ENCODE results near the gene HSPB1. TPM values are rescaled to one million over a fixed set of nuclear protein-coding genes. Genes with fewer than 3 reads are reported as not detected.
"Not testable (repeated sequence)": the region's sequence is repeated elsewhere in the genome, so short reads cannot be mapped to it uniquely, and the experiment has no call there.

Gene HSPB1
- total RNA-seq = 32.3 and 35.0 TPM in 2 replicates

DNA sequence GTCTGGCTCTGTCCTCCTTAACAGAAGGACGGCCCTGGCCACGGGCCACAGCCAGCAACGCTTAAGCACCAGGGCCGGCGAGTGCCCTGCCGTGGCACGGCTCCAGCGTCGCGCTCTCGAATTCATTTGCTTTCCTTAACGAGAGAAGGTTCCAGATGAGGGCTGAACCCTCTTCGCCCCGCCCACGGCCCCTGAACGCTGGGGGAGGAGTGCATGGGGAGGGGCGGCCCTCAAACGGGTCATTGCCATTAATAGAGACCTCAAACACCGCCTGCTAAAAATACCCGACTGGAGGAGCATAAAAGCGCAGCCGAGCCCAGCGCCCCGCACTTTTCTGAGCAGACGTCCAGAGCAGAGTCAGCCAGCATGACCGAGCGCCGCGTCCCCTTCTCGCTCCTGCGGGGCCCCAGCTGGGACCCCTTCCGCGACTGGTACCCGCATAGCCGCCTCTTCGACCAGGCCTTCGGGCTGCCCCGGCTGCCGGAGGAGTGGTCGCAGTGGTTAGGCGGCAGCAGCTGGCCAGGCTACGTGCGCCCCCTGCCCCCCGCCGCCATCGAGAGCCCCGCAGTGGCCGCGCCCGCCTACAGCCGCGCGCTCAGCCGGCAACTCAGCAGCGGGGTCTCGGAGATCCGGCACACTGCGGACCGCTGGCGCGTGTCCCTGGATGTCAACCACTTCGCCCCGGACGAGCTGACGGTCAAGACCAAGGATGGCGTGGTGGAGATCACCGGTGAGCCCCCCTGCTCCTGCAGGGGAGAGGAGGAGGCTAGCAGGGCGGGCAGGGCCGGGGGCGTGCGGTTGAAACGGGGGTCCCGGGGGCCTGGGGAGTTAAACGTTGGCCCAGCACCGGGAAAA is at the start of gene HSPB1:
Gene HSPB1 (plus strand): TSS at position 327 of the 855 bp plus-strand sequence. CDS start 40 bp downstream, at position 367.
- intact Hi-C loops (cut with micrococcal nuclease) = loop anchor here (1.0 kb wide), 3 partner anchors 11 to 16 kb away; no protein-coding TSS in a partner anchor

DNA sequence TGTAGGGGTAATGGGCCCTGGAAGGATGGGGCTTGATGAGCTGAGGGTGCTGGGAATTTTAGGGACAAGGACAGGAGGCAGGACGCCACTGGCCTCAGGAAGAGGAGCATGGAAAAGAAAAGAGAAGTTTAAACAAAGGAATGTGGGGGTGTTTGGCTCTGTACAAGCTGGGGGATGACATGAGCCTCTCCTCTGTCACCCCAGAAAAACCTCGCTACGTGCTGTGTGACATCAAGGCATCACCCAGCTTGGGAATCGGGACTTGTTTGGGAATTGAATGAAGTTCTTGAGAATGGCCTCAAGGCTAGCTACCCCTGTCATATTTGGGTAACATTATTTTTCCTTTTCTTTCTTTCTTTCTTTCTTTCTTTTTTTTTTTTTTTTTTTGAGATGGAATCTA is 47.7 kb upstream of the HSPB1 start:
- intact Hi-C loops (cut with micrococcal nuclease) = no loop called here

DNA sequence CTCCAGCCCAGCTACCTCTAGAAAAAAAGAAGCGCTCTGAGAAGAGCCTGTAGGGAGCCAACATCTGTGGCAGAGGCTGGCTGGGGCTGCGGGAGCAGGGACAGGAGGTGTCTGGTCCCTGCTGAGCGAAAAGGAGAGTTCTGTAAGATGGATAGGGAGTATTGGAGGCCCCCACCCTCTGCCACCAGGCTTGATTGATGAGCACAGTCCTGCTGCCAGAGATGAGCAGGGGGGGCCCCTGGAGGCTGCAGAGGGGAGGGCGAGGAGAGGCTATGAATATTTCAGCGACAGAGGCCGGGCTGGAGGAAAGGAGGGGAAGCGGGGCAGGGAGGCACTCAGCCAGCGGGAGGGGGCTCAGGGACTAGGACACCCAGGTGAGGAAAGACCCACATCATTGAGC is 44.5 kb upstream of the HSPB1 start:
- intact Hi-C loops (cut with micrococcal nuclease) = no loop called here

DNA sequence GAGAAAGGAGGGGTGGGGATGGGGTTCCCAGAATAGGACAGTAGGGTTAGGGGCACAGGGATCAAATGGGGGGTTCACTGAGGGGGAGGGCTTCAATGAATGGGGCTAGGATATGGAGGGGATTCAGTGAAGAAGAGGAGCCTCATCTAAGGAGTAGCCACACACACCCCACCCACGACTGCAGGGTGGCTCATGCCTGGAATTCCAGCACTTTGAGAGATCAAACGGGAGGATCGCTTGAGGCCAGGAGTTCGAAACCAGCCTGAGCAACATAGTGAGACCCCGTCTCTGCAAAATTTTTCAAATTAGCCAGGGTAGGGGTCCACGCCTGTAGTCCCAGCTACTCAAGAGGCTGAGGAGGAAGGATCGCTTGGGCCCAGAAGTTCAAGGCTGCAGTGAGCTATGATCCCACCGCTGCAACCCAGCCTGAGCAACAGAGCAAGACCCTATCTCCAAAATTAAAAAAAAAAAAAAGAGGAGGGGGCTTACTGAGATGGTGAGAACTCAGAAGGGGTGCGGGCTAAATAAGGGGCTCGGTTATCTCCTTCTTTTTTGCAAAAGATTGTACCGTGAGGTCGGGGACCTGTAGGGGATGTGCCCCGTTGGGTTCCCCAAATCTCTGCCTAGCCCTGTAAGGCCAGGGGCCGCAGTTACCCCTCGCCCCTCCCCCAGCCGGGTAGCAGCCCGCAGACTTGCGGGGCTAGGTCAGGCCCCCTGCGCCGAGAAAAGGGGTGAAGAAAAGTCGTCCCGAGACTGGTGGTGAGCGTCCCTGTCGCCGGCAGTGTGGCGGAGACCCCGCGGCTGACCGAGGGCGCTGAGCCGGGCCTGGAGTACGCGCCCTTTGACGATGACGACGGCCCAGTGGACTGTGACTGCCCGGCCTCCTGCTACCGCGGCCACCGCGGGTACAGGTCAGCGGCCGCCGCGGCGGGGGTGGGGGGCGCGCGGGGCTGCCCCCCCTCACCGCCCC is 43.1 kb upstream of the HSPB1 start:
- intact Hi-C loops (cut with micrococcal nuclease) = loop anchor here (1.0 to 5.0 kb wide), 8 partner anchors 23 to 392 kb away; partner anchors contain the start of genes MDH2, STYXL1 and TMEM120A

DNA sequence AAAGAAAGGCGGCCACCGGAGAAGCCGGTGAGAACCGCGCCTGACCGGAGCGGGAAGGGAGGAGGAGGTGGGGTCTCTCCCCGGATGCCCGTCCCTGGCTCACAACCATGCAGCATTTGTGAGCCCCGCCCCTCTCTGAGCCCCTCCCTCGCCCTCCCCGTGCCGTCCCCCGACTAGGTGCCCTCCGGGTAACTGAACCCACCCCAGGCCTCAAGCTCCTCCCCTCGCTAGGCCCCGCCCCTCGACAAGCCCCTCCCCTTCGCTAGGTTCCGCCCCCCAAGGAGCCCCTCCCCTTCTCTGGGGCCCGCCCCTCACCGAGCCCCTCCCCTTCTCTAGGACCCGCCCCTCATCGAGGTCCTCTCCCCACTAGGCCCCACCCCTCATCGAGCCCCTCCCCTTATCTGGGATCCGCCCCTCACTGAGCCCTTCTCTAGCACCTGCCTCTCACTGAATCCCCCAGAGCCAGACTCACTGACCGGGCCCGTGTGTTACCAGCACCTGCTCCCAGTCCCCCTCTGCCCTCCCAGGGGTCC is 42.2 kb upstream of the HSPB1 start:
- intact Hi-C loops (cut with micrococcal nuclease) = loop anchor here (1.0 to 5.0 kb wide), 8 partner anchors 22 to 393 kb away; partner anchors contain the start of genes MDH2, STYXL1 and TMEM120A

DNA sequence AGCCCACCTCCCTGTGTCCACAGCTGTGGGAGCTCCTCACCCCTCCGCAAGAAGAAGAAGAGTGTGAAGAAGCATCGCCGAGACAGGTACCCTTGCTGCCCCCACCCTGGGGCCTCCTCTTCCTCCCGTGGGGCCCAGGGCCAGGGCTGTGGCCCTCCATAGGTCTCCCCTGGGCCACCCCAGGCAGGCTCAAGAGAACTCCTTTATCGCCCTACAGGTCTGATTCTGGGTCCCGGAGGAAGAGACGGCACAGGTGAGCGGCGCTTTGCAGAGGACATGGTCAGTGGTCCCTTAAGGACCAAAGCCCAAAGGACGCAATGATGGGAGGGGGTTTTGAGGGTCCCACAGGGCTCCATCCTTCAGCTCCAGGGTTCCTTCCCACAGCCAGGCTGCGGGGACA is 41.1 kb upstream of the HSPB1 start:
- intact Hi-C loops (cut with micrococcal nuclease) = loop anchor here (5.0 kb wide), 2 partner anchors 214 to 394 kb away; partner anchors contain the start of genes MDH2 and STYXL1

DNA sequence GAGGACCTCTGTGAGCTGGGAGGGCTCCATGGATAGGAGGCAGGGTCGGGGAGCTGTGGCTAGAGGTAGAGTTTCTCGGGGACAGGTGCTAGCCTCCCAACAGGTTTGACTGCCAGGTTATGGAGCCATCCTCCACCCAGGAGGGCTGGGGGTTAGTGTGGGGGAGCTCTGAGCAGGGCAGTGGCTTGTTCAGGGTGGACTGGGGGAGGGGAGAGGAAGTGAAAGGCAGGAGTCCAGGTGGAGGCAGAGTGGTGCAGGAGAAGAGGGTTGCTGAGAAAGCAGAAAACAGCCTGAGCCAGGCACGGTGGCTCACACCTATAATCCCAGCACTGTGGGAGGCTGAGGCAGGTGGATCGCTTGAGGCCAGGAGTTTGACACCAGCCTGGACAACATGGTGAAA is 40.5 kb upstream of the HSPB1 start:
- intact Hi-C loops (cut with micrococcal nuclease) = loop anchor here (5.0 kb wide), 2 partner anchors 215 to 395 kb away; partner anchors contain the start of genes MDH2 and STYXL1

DNA sequence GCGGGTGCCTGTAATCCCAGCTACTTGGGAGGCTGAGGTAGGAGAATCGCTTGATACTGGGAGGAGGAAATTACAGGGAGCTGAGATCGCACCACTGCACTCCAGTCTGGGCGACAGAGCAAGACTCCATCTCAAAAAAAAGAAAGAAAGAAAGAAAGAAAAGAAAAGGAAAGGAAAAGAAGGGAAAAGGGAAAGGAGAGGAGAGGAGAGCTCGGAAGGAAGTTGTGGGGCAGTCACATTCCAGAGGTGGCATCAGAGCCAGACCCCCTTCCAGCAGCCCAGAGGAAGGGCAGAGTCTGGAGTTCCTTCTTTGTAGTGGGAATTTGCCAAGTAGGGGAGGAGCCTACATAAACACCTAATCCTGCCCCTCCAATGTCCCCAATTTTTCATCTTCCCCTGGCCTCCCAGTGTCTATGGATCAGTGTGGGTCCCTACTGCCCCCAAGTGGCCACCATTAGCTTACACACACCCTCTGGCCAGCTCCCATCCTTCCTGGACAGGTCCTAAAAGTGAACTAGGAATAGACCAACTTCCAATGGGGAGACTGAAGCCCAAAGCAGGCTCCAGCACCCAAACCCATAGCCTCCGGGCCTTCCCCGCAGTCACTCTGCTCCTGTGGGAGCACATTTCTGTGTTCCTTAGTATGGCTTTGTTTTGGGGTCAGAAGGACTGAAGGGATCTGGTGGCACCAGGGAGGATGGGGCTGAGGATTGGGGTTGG is 39.6 kb upstream of the HSPB1 start:
- intact Hi-C loops (cut with micrococcal nuclease) = loop anchor here (1.0 to 5.0 kb wide), 4 partner anchors 51 to 396 kb away; partner anchors contain the start of genes MDH2 and STYXL1

DNA sequence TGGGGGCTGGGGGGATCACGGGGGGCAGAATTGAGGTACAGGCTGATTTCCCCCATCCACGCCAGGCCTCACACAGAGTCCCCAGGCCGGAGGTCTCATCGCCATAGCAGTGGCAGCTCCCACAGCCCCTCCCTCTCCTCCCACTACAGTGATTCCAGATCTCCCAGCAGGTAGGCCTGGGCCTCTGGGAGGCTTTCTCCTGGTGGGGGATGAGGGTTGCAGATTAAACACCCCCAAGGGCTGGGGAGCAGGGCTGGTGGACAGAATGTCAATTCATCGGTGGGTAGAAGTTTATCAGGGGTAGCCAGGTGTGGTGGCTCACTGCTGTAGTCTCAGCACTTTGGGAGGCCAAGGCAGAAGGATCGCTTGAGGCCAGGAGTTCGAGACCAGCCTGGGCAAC is 37.2 kb upstream of the HSPB1 start:
- intact Hi-C loops (cut with micrococcal nuclease) = no loop called here

DNA sequence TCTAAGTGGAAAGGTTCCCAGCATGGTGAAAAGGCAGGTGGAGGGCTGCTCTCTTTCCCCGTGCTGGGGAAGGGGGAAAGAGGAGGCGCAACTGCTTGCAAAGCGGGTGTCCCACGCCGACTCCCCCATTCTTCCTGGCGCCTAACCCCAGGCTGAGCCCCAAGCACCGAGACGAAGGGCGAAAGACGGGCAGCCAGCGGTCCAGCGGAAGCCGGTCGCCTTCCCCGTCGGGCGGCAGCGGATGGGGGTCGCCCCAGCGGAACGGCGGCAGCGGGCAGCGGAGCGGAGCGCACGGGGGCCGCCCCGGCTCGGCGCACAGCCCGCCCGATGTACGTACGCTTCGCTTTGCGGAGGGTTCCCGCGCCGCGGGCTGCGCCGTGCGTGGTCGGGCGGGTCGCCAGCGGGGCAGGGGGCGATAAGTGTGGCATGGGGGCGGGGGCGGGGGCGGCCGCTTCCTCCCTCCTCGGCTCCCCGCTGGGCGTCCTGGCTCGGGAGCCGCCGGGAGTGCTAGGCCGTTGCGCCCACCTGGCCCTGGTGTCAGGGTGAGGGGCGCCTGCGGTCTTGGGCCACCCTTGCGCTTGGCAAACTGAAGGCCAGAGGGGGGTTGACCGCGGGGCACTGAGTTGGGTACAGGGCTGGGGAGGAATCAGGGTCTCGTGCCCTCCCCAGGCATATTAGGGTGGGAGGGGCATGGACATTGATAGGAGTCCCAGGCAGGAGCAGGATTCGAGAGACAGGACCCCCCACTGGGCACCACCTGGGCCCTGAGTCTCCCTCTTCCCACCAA is 35.2 kb upstream of the HSPB1 start:
- intact Hi-C loops (cut with micrococcal nuclease) = no loop called here

DNA sequence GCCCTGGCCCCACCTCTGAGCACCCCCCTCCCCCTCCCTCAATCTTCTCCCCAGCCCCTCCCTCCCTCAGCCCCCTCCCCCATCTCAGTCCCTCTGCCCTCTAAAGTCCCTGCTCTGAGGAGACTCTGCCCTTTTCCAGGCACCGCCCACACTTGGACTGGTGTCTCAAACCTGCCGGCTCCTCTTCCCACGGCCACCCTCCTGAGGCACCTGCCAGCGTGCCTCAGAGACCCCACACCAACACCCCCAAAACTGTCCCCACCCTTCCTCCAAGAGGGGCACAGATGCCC is 34.6 kb upstream of the HSPB1 start:
- intact Hi-C loops (cut with micrococcal nuclease) = no loop called here

DNA sequence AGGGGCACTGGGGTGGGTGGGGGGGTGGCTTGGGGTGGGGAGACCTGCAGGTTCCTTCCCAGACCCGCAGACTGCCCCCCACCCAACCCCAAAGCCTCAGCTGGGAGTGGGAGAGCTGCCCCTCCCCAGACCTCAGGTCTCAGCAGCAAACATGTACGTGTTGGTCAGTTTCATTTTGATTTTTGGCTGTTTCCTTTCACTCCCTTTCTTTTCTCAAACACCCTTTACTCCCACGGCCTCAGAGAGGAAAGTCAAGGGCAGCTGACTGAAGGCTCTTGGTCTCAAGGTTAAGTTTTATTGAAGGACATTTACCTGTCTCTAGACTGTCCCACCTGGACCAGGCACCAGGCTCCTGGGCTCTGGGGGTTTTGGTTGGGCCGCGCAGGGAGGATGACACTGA is 34.1 kb upstream of the HSPB1 start:
- intact Hi-C loops (cut with micrococcal nuclease) = no loop called here

DNA sequence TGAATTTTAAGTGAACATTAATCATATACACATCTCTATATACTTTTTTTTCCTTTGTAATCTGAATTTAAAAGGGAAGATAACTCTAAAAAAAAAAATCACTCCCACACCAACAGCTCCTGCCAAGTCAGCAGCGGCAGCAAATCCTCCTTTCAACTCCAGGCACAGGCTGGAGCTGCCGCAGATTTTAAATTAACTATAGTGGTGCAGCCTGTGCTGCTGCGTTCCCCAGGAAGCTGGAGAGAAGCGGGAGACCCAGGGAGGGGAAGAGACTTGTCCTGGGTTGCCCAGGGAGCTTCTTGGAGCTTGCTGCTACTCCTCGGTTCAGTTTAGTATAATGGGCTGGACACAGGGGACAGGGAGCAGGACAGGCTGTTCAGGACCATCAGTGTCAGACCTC is 32.6 kb upstream of the HSPB1 start:
- intact Hi-C loops (cut with micrococcal nuclease) = no loop called here

DNA sequence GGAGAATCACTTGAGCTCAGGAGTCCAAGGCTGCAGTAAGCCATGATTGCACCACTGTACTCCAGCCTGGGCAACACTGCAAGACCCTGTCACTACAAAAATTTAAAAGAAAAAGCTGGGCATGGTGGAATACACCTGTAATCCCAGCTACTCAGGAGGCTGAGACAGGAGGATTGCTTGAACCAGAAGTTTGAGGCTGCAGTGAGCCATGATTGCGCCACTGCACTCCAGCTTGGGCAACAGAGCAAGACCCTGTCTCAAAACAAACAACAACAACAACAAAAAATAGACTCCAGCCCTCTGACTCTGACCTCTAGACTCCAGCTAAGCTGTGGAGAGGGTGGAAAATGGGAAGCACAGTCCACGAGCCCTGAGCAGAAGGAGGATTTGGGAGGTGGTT is 31.1 kb upstream of the HSPB1 start:
- intact Hi-C loops (cut with micrococcal nuclease) = not testable (repeated sequence)

DNA sequence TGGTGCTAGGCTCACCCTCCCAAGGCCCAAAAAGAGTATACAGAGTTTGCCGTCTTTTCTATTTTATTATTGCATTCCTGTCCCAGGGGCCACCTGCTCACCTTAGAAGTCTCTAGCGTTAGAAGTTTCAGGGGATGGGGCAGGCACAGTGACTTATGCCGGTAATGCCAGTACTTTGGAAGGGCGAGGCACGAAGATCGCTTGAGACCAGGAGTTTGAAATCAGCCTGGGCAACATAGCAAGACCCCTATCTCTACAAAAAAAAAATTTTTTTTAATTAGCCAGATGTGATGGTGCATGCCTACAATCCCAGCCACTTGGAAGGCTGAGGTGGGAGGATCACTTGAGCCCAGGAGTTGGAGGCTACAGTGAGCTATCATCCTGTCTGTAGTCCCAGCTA is 30.3 kb upstream of the HSPB1 start:
- intact Hi-C loops (cut with micrococcal nuclease) = no loop called here

DNA sequence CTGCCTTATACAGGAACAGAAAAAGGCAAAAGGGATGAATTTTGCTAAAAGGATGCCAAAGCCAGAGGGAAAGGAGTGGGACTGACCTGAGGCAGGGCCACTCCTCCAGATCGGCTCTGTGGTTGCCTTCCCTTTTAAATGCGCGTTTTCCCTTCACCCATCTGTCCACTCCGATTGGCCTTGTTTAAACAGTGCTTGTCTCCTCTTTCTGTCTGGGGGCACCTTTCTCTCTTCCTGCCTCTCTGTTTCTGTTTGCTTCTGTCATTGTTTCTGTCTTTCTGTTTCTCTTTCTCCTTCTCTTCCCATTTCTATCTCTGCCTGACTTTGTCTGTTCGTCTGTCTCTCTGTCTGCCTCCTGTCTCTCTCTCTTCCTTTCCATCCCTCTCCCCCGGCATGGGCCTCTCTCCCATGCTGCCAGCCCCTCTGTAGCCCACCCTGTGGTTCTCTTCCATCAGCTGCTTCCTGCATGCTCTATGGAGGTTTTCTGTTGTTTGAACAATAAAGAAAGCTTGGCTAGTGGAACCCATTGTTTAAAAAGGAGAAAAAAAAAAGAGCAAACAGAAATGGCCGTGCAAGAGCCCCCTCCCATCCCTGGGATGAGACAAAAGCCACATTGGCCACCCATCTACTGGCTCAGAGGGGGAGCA is 29.5 kb upstream of the HSPB1 start:
- intact Hi-C loops (cut with micrococcal nuclease) = loop anchor here (1.0 kb wide), 1 partner anchor 45 kb away; no protein-coding TSS in a partner anchor

DNA sequence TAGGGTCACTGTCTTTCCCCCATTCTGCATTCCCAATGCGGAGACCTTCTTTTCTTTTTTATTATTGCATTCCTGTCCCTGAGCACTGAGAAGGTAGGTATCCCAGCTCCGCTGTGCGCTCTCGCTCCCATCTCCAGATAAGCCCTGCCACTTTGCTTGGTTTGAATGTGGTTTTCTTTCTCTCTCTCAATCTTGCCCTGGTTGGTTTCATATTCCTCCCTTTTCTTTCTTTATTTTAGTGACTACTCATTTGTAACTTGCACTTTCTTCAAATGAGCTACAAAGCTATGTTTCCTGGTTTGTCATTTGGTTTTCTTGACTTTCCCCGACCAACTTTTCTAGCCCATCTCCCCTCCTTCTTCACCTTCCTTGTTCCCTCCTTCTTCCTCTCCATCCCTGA is 29.0 kb upstream of the HSPB1 start:
- intact Hi-C loops (cut with micrococcal nuclease) = loop anchor here (1.0 kb wide), 1 partner anchor 45 kb away; no protein-coding TSS in a partner anchor

DNA sequence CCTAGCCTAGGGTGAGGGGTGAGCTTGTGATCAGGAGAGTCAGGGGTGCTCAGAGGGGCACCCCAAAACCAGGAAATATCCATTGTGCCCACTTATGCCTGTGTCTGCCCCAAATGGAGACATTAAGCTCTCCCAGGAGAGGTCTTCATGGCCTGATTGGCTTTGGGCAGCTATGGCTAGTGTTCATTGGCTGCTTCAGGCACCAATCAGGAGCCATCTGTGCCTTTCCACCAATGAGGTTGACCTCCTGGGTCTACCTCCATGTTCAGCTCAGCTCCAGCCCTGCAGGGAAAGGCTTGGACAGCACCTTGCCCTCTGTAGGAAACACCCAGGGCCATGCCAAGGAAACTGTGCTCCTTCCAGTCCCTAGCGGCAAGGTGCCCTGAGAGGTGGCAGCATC is 23.9 kb upstream of the HSPB1 start:
- intact Hi-C loops (cut with micrococcal nuclease) = no loop called here

DNA sequence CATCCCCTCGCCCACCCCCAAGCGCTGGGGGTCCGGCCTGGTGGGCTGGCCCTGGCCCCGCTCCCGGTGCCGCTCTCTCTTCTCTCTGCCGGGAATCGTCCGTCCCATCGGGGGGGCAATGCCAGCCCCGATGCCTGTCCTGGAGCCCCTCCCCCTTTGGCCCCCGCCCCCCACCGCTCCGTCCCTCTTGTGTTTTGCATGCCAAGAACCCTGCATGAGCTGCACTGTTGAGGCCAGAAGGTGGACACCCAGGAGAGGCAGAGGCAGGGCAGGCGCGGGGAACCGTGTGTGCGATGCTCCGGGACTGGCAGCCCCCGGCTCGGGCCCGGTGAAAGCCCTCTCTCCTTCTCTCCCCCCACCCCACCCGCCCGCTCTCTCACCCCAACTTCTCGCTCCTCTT is 22.1 kb upstream of the HSPB1 start:
- intact Hi-C loops (cut with micrococcal nuclease) = no loop called here

Measured in T-helper 1 cell treated with Interleukin-12 subunit alpha and Interleukin-12 subunit beta and Interleukin-4 antibody, amounts not matched to agents 30 ng/mL and 1 ng/mL, for 36 hours (primary cell).